Skeletal muscle satellite cell (primary cell): Measurements from ENCODE around the gene NFS1.
"Not testable (repeated sequence)": the region's sequence is repeated elsewhere in the genome, so short reads cannot be mapped to it uniquely, and the experiment has no call there.

Experiments used
- H3K27me3 ChIP-seq: 2 replicates; pipeline ENCODE4 v1.7.0; 2013; ENCODE audit warnings: low read length; ENCODE audit not compliant: control insufficient read depth, insufficient read depth
- H3K36me3 ChIP-seq: 2 replicates; pipeline ENCODE4 v1.7.0; 2013; ENCODE audit warnings: mild to moderate bottlenecking, control low read depth, low read length; ENCODE audit not compliant: insufficient read depth
- H3K4me1 ChIP-seq: 2 replicates; pipeline ENCODE4 v1.7.0; 2013; ENCODE audit warnings: low read length; ENCODE audit not compliant: control insufficient read depth, insufficient read depth
- H3K4me2 ChIP-seq: 2 replicates; pipeline ENCODE4 v1.7.0; 2013; ENCODE audit warnings: mild to moderate bottlenecking, low read length
- H3K4me3 ChIP-seq: 2 replicates; pipeline ENCODE4 v1.7.0; 2013; ENCODE audit warnings: low read length
- H3K9ac ChIP-seq: 2 replicates; pipeline ENCODE4 v1.7.0; 2013; ENCODE audit warnings: mild to moderate bottlenecking, low read depth, low read length, moderate library complexity
- H3K9me3 ChIP-seq: replicated peaks from 2 replicates; pipeline ENCODE4 v1.7.0; 2013; ENCODE audit warnings: mild to moderate bottlenecking, control low read depth, low read length

NFS1 gene

GRCh38 chr20:35702824-35703695, 3.9 kb upstream of the NFS1 start:
- no peaks in the 10 kb centered on the region for H3K27me3 ChIP-seq
- no peak overlapping the region for H3K4me3 ChIP-seq
- no peak overlapping the region for H3K9ac ChIP-seq
- H3K9me3 ChIP-seq, result no peaks in the 10 kb centered on the region
- H3K4me1 ChIP-seq, result peaks cover 27% of the 10 kb centered on the region
- H3K36me3 ChIP-seq, result peaks cover 73% of the 10 kb centered on the region
- H3K4me2 ChIP-seq, result no peak overlapping the region

DNA sequence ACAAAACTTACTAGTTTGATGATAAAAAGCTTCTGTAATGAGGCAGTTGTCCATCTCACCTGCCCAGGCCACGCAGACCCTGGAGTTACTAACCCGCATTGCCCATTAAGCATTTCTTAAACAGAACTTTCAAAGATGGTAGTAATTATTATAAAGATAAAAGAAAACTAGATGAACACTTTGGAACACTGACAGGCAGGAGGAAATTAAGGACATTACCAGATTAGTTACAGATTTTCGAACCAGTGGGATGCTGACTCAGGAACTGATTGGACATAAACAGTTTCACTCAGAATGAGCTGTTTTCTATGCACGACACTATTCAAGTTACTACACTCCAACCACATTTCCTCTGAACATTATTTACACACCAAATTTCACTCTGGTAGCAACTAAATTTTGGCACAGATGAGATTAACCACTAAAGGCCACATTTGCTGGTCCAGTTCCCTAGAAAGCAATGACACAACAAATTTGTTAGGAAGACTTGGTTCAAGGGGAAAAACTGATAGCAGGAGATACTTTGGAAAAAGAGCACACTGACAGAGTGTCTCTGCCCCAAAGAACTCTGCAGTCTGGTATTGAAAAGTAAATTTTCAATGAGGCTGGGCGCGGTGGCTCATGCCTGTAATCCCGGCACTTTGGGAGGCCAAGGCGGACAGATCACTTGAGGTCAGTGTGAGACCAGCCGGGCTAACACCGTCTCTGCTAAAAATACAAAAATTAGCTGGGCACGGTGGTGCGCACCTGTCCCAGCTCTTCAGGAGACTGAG, 3.1 kb upstream of the NFS1 start:
- Histone ChIP-seq H3K36me3 (peaks cover 65% of the 10 kb centered on the region), H3K9me3 (no peaks in the 10 kb centered on the region), H3K9ac (no peak overlapping the region), H3K4me3 (no peak overlapping the region), H3K4me1 (peaks cover 34% of the 10 kb centered on the region), H3K27me3 (no peaks in the 10 kb centered on the region), H3K4me2 (no peak overlapping the region)

DNA sequence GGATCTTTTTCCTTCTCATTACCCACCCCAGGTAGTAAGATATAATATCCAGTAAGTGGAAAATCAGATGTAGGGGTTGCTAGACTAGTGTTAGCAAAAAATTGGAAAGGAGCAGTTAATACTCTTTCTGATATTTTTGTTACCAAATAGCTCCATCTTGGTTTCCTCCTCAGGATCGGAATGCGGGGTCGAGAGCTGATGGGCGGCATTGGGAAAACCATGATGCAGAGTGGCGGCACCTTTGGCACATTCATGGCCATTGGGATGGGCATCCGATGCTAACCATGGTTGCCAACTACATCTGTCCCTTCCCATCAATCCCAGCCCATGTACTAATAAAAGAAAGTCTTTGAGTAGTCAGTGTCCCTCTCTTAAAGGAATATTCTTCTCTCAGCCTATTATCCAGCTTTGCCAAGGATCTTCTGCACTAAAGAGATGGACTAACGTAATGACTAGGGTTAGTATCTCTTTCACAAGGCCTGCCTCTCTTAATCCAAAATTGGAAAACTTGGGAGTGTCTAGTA, 1.5 kb upstream of the NFS1 start:
- Histone ChIP-seq H3K9me3 (no peaks in the 10 kb centered on the region), H3K4me2 (peak overlapping the region; percentile 96), H3K27me3 (no peaks in the 10 kb centered on the region), H3K4me1 (peaks cover 34% of the 10 kb centered on the region), H3K4me3 (peak overlapping the region; percentile 95), H3K9ac (peak overlapping the region; percentile 98), H3K36me3 (peaks cover 57% of the 10 kb centered on the region)

GRCh38 chr20:35699957-35700624, 939 bp upstream of the NFS1 start:
- H3K4me2 ChIP-seq, result peak overlapping the region; percentile 96
- no peaks in the 10 kb centered on the region for H3K27me3 ChIP-seq
- peaks cover 34% of the 10 kb centered on the region for H3K4me1 ChIP-seq
- H3K4me3 ChIP-seq, result peak overlapping the region; percentile 95
- H3K36me3 ChIP-seq, result peaks cover 57% of the 10 kb centered on the region
- peak overlapping the region; percentile 98 for H3K9ac ChIP-seq
- no peaks in the 10 kb centered on the region for H3K9me3 ChIP-seq

GRCh38 chr20:35698298-35699126, 640 bp downstream of the NFS1 start:
- peak overlapping the region; percentile 98 for H3K9ac ChIP-seq
- peak overlapping the region; percentile 95 for H3K4me3 ChIP-seq
- peaks cover 44% of the 10 kb centered on the region for H3K36me3 ChIP-seq

GRCh38 chr20:35697696-35698297, 1.4 kb downstream of the NFS1 start:
- H3K9ac ChIP-seq, result peak overlapping the region; percentile 98
- peak overlapping the region; percentile 95 for H3K4me3 ChIP-seq
- H3K36me3 ChIP-seq, result peaks cover 38% of the 10 kb centered on the region

More at GRCh38 chr20:35698298-35699126, 640 bp downstream of the NFS1 start:
- H3K9me3 ChIP-seq, result no peaks in the 10 kb centered on the region
- no peaks in the 10 kb centered on the region for H3K27me3 ChIP-seq
- H3K4me1 ChIP-seq, result peaks cover 34% of the 10 kb centered on the region
- H3K4me2 ChIP-seq, result peak overlapping the region; percentile 96

GRCh38 chr20:35695978-35696377, 3.2 kb downstream of the NFS1 start:
- Histone ChIP-seq H3K4me2 (no peak overlapping the region), H3K4me3 (no peak overlapping the region), H3K9me3 (no peaks in the 10 kb centered on the region), H3K9ac (no peak overlapping the region), H3K36me3 (peaks cover 25% of the 10 kb centered on the region), H3K27me3 (no peaks in the 10 kb centered on the region), H3K4me1 (peaks cover 23% of the 10 kb centered on the region)

More at GRCh38 chr20:35697696-35698297, 1.4 kb downstream of the NFS1 start:
- no peaks in the 10 kb centered on the region for H3K27me3 ChIP-seq
- H3K9me3 ChIP-seq, result no peaks in the 10 kb centered on the region
- H3K4me2 ChIP-seq, result peak overlapping the region; percentile 96
- H3K4me1 ChIP-seq, result peaks cover 33% of the 10 kb centered on the region

- Histone ChIP-seq H3K36me3 (peaks cover 19% of the 10 kb centered on the region), H3K4me3 (no peak overlapping the region), H3K9me3 (no peaks in the 10 kb centered on the region), H3K4me2 (no peak overlapping the region), H3K27me3 (no peaks in the 10 kb centered on the region), H3K4me1 (peaks cover 16% of the 10 kb centered on the region), H3K9ac (no peak overlapping the region)
These were observed 3.9 kb downstream of the NFS1 start for GRCh38 chr20:35695245-35695749.

- no peaks in the 10 kb centered on the region for H3K9me3 ChIP-seq
- H3K4me2 ChIP-seq, result no peak overlapping the region
- H3K9ac ChIP-seq, result no peak overlapping the region
- no peak overlapping the region for H3K4me3 ChIP-seq
- H3K36me3 ChIP-seq, result peaks cover 31% of the 10 kb centered on the region
- no peaks in the 10 kb centered on the region for H3K27me3 ChIP-seq
- no peaks in the 10 kb centered on the region for H3K4me1 ChIP-seq
These were observed 8.9 kb downstream of the NFS1 start for GRCh38 chr20:35690265-35690664.

DNA sequence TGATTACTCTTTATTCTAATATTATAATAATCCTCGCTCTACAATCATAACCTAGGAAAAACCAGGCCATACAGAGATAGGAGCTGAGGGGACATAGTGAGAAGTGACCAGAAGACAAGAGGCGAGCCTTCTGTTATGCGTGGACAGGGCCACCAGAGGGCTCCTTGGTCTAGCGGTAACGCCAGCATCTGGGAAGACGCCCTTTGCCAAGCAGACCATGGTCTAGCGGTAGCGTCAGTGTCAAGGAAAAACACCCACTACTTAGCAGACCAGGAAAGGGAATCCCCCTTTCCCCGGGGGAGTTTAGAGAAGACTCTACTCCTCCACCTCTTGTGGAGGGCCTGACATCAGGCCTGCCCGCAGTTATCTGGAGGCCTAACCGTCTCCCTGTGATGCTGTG, 12.3 kb downstream of the NFS1 start:
- not testable (repeated sequence) for H3K27me3 ChIP-seq, H3K9me3 ChIP-seq, H3K4me1 ChIP-seq, H3K4me2 ChIP-seq, H3K9ac ChIP-seq, H3K4me3 ChIP-seq
- peaks cover 21% of the 10 kb centered on the region for H3K36me3 ChIP-seq
